Nephron (organoid): ENCODE data around the gene GLRA2.

Source experiments
- H3K27ac Mint-ChIP-seq, 3 experiments: 2 replicates each; pipeline ENCODE4 v1.8.0; 2020; ENCODE audit warnings: mixed read lengths in 3 of 3, mild to moderate bottlenecking in 2 of 3, moderate library complexity in 1 of 3
- H3K27me3 Mint-ChIP-seq: 2 replicates; pipeline ENCODE4 v1.8.0; 2021; ENCODE audit warnings: low read depth, mild to moderate bottlenecking, moderate library complexity, mixed read lengths
- H3K36me3 Mint-ChIP-seq: 2 replicates; pipeline ENCODE4 v1.8.0; 2020; ENCODE audit warnings: low read depth, mixed read lengths
- H3K4me1 Mint-ChIP-seq: 2 replicates; pipeline ENCODE4 v1.8.0; 2020; ENCODE audit warnings: mixed read lengths
- H3K4me3 Mint-ChIP-seq, 3 experiments: 2 replicates each; pipeline ENCODE4 v1.8.0; 2020; ENCODE audit warnings: mild to moderate bottlenecking in 3 of 3, mixed read lengths in 3 of 3, moderate library complexity in 2 of 3
- H3K9me3 Mint-ChIP-seq: 2 replicates; pipeline ENCODE4 v1.8.0; 2020; ENCODE audit warnings: mixed read lengths
- TF ChIP-seq, protein P1 (sequence below), 3 experiments: fragments of 200-600 bp; sonication (generic); IDR thresholded peaks; one replicate each; pipeline ENCODE4 v1.5.0; 2021; ENCODE audit warnings: antibody characterized with exemption in 3 of 3; ENCODE audit not compliant: unreplicated experiment in 3 of 3

GLRA2 gene

DNA sequence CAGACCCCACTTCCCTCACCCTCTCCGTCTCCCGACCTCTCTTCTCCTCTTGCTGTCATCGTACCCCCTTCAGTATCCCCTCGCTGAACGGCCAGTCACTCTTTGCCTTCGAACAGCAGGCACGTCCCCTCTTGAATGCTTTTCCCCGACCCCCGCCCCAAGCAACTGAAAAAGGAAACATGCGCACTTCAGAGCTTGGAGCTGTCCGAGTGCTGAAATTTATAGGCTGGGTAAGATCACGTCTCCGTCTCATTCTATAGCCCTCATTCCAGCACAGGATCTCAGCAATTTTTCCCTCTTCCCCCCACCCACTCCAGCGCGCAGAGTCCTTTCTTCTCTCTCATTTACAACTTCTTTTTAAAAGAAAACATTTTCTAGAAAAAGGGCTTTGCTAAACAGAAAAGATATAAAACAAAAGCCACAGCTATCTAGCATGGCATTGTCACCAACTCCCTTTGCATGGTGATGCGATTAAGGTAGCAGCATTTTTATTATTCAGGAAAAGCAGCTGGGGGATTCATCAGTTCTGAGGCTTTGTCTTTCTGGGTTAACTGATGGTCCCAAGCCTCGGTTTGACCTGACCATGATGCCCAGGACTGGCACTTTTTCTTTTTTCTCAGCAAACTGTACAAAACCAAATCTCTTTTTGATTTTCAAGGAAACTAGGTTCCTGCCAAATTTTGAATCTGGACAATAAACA, at the start of gene GLRA2:
Gene GLRA2 (plus strand): TSS at position 247 of the 700 bp plus-strand sequence. CDS start 522 bp downstream, outside the sequence.
- Mint-ChIP-seq H3K36me3 (no peaks in the 10 kb centered on the region), H3K27me3 (no peaks in the 10 kb centered on the region), H3K4me3 (peak within 1 kb of the TSS; percentile 78 to 85 (median 85)), H3K9me3 (peaks cover 2% of the 10 kb centered on the region), H3K27ac (no peak within 1 kb of the TSS), H3K4me1 (no peaks in the 10 kb centered on the region)
- TF ChIP-seq, protein P1, sequence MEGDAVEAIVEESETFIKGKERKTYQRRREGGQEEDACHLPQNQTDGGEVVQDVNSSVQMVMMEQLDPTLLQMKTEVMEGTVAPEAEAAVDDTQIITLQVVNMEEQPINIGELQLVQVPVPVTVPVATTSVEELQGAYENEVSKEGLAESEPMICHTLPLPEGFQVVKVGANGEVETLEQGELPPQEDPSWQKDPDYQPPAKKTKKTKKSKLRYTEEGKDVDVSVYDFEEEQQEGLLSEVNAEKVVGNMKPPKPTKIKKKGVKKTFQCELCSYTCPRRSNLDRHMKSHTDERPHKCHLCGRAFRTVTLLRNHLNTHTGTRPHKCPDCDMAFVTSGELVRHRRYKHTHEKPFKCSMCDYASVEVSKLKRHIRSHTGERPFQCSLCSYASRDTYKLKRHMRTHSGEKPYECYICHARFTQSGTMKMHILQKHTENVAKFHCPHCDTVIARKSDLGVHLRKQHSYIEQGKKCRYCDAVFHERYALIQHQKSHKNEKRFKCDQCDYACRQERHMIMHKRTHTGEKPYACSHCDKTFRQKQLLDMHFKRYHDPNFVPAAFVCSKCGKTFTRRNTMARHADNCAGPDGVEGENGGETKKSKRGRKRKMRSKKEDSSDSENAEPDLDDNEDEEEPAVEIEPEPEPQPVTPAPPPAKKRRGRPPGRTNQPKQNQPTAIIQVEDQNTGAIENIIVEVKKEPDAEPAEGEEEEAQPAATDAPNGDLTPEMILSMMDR (IDR thresholded peaks at IDR 0.05; ENCODE audit: unreplicated experiment in 3 of 3), result no peak

DNA sequence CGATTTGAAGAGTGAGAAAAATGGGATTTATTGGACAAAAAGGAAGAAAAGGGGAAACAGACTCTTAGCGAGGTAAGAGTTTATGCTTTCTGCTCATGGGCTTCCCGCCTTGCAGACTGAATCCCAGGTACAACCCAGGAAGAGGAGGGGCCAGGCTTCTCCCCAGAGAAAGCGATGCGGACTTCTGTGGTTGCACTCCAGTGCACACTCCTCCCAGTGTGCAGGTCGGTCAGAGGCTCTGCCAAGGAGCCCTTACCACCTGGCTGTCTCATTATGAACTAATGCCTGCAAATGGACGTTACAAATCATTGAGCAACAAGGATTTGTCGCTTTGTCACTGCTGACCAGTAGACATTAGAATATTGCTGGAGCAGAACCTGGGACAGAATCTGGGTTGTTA, 39.9 kb upstream of the GLRA2 start:
- Mint-ChIP-seq H3K9me3 (peaks cover 2% of the 10 kb centered on the region), H3K27me3 (no peaks in the 10 kb centered on the region), H3K27ac (no peak overlapping the region), H3K36me3 (no peaks in the 10 kb centered on the region), H3K4me3 (no peak overlapping the region), H3K4me1 (peaks cover 15% of the 10 kb centered on the region)
- TF ChIP-seq, protein P1 (IDR thresholded peaks at IDR 0.05; ENCODE audit: unreplicated experiment in 3 of 3), result no peak

DNA sequence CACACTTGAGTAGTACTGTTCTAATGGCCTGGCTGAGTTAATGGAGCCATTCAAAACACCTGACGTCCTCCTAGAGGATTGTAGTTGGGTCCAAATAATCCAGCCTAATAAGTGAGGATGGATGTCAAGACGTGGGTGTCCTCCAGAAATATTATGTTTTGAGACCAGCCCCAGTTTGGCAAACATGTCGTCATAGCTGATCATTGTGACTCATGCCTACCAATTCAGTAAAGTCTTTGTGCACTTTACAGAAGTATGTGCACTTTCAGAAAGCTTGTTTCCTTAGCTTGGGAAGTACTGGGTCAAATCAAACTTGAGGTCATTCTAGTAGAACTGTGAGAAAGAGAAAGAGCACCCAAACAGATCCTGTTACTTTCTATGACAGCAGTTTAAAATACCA, 37.6 kb upstream of the GLRA2 start:
- TF ChIP-seq, protein P1 (IDR thresholded peaks at IDR 0.05; ENCODE audit: unreplicated experiment in 3 of 3), result no peak
- H3K27me3 Mint-ChIP-seq, result no peaks in the 10 kb centered on the region
- no peak overlapping the region for H3K27ac Mint-ChIP-seq
- H3K9me3 Mint-ChIP-seq, result peaks cover 2% of the 10 kb centered on the region
- H3K36me3 Mint-ChIP-seq, result no peaks in the 10 kb centered on the region
- no peaks in the 10 kb centered on the region for H3K4me1 Mint-ChIP-seq
- H3K4me3 Mint-ChIP-seq, result no peak overlapping the region

DNA sequence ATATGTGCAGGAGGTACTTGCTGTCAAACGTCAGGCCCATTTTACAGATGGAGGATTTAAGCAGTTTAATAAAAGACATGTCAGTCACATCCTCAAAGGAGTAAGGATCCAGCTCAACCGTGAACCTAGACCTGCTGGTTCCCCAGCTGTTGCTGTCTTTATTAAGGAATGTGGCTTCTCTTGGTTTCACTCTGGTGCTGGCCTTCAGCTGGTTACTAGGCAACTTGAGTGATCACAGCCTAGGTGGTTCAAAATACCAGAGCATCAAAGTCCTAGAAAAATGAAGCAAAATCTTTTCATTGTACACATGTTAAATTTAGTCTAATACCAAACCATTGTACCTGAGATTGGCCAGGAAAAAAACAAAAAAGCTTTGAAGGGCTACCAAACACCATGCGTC, 32.7 kb upstream of the GLRA2 start:
- Mint-ChIP-seq H3K27ac (peak overlapping the region in 2 of 3 experiments; percentile 73 to 79), H3K9me3 (peaks cover 2% of the 10 kb centered on the region), H3K4me3 (no peak overlapping the region), H3K4me1 (peaks cover 19% of the 10 kb centered on the region), H3K27me3 (no peaks in the 10 kb centered on the region), H3K36me3 (no peaks in the 10 kb centered on the region)
- TF ChIP-seq, protein P1 (IDR thresholded peaks at IDR 0.05; ENCODE audit: unreplicated experiment in 3 of 3), result no peak

DNA sequence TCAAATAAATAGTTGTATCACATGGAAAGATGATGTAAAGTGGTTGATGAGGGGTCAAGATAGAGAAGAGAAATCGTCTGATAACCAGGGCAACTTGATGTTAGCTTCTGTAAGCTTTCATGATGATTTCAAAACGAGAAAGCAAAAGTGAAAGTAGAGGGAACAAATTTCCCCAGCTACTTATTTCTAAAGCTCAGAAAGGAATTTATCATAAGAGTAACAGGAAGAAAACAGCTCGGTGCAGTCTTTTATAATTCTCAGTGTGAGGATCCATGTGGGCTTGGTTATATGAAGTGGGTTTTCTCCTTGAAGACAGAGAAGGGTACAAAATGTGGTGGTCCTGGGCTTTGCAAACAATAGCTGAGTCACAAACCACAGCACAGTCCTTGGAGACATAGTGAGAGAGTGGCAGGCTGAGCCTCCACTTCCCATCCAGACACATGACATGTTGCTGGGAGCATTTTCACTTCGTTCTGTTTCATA, 32.1 kb upstream of the GLRA2 start:
- H3K27me3 Mint-ChIP-seq, result no peaks in the 10 kb centered on the region
- peak overlapping the region in 2 of 3 experiments; percentile 73 to 79 for H3K27ac Mint-ChIP-seq
- H3K36me3 Mint-ChIP-seq, result no peaks in the 10 kb centered on the region
- peak overlapping the region in 1 of 3 experiments; percentile 22 for H3K4me3 Mint-ChIP-seq
- TF ChIP-seq, protein P1 (IDR thresholded peaks at IDR 0.05; ENCODE audit: unreplicated experiment in 3 of 3), result no peak
- no peaks in the 10 kb centered on the region for H3K9me3 Mint-ChIP-seq
- peaks cover 23% of the 10 kb centered on the region for H3K4me1 Mint-ChIP-seq

DNA sequence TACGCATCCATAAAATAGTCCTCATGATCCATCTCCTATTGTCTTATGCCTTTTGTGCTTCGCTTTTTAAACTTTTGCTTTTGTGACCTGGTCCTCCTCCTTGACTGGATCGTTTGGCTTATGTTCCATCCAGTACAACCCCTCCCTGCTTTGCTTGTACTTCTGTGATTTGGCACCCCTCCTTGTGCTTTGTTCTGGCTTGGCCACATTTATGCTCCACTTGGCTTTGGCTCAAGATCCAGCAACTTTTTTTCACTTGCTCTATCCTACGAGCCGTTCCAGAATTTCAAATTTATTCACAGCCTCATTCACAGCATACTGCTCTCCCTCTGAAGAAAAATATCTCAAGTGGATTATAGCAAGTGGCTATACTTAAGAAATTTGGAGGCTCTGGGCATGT, 28.0 kb upstream of the GLRA2 start:
- H3K4me3 Mint-ChIP-seq, result peak overlapping the region in 1 of 3 experiments; percentile 13
- peak overlapping the region in 2 of 3 experiments; percentile 53 to 58 for H3K27ac Mint-ChIP-seq
- H3K27me3 Mint-ChIP-seq, result no peaks in the 10 kb centered on the region
- H3K36me3 Mint-ChIP-seq, result no peaks in the 10 kb centered on the region
- H3K4me1 Mint-ChIP-seq, result peaks cover 45% of the 10 kb centered on the region
- TF ChIP-seq, protein P1 (IDR thresholded peaks at IDR 0.05; ENCODE audit: unreplicated experiment in 3 of 3), result no peak
- H3K9me3 Mint-ChIP-seq, result no peaks in the 10 kb centered on the region
